A673 (cell line): Measurements from ENCODE around the gene SLC35A3.

Source experiments
- EZH2 ChIP-seq: fragments of 200-600 bp; sonication (generic); IDR thresholded peaks from 2 replicates; pipeline ENCODE4 v1.6.1; 2017; ENCODE audit warnings: borderline replicate concordance, low read depth, mild to moderate bottlenecking, mixed read lengths, antibody characterized with exemption, low read length; ENCODE audit not compliant: poor library complexity, severe bottlenecking
- TF ChIP-seq, protein P1 (sequence below): fragments of 300-800, 200-600 bp; sonication (generic); conservative IDR thresholded peaks from 2 replicates; pipeline ENCODE4 v1.5.1; 2017; ENCODE audit warnings: low read depth, mild to moderate bottlenecking, antibody characterized with exemption, low read length, moderate library complexity, mixed read lengths

DNA sequence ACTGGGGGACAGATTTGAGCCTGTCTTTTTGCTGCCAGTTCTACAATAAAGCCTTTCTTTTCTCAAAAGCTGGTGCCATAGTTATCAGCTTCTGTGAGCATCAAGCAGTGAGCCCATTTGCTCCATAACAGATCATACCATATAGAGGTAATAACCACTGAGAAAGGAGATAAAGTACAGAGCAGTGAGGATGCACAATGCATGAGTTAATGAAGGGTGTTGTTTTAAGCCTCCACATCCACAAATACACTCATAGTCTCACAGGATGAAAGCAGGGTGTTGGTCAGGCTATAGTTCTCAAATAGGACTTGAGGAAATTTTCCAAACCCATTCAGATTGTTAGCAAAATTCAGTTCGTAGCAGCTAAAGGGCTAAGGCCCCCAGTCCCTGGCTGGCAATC, 25.6 kb upstream of the SLC35A3 start:
- TF ChIP-seq, protein P1, sequence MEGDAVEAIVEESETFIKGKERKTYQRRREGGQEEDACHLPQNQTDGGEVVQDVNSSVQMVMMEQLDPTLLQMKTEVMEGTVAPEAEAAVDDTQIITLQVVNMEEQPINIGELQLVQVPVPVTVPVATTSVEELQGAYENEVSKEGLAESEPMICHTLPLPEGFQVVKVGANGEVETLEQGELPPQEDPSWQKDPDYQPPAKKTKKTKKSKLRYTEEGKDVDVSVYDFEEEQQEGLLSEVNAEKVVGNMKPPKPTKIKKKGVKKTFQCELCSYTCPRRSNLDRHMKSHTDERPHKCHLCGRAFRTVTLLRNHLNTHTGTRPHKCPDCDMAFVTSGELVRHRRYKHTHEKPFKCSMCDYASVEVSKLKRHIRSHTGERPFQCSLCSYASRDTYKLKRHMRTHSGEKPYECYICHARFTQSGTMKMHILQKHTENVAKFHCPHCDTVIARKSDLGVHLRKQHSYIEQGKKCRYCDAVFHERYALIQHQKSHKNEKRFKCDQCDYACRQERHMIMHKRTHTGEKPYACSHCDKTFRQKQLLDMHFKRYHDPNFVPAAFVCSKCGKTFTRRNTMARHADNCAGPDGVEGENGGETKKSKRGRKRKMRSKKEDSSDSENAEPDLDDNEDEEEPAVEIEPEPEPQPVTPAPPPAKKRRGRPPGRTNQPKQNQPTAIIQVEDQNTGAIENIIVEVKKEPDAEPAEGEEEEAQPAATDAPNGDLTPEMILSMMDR: no peak
- no peak for TF ChIP-seq EZH2
